C4-2B (cell line): ENCODE measurements around the gene UNC13B.

Source experiments
- ZFX ChIP-seq: fragments of 450-650 bp; IDR thresholded peaks from 2 replicates; pipeline ENCODE4 v1.6.1; 2017
- TF ChIP-seq, protein P1 (sequence below): fragments of 450-650 bp; conservative IDR thresholded peaks from 2 replicates; pipeline ENCODE4 v1.5.1; 2017; ENCODE audit warnings: mild to moderate bottlenecking

DNA sequence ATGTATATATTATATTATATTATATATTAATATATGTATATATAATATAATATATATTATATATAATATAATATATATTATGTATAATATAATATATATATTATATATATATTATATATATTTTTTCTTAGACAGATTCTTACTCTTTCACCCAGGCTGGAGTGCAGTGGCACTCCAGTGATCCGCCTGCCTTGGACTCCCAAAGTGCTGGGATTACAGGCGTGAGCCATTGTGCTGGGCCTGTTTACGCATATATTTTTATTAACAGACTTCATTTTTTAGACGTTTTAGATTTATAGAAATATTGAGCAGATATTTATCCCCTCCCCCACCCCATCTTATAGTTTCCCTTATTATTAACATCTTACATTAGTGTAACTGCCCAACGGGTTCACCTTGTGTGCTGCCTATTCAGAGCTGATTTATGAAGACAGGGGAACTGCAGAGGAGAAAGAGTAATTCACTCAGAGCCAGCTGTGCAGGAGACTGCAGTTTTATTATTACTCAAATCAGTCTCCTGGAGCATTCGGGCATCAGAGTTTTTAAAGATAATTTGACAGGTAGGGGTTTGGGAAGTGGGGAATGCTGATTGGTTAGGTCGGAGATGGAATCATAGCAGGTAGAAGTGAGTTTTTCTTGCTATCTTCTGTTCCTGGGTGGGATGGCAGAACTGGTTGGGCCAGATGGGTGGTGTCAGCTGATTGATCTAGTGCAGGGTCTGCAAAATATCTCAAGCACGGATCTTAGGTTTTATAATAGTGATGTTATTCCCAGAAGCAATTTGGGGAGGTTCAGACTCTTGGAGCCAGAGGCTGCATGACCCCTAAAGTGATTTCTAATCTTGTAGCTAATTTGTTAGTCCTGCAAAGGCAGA, 93.4 kb downstream of the UNC13B start:
- TF ChIP-seq, protein P1, sequence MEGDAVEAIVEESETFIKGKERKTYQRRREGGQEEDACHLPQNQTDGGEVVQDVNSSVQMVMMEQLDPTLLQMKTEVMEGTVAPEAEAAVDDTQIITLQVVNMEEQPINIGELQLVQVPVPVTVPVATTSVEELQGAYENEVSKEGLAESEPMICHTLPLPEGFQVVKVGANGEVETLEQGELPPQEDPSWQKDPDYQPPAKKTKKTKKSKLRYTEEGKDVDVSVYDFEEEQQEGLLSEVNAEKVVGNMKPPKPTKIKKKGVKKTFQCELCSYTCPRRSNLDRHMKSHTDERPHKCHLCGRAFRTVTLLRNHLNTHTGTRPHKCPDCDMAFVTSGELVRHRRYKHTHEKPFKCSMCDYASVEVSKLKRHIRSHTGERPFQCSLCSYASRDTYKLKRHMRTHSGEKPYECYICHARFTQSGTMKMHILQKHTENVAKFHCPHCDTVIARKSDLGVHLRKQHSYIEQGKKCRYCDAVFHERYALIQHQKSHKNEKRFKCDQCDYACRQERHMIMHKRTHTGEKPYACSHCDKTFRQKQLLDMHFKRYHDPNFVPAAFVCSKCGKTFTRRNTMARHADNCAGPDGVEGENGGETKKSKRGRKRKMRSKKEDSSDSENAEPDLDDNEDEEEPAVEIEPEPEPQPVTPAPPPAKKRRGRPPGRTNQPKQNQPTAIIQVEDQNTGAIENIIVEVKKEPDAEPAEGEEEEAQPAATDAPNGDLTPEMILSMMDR = no peak
- no peak for TF ChIP-seq ZFX
